SK-N-SH treated with all-trans-retinoic acid at 6 μM for 48 hours (cell line): Measurements from ENCODE around the gene M1AP.

ENCODE experiments used
- ATAC-seq: fragments of 200-7000 bp; cut with Tn5 transposase; 3 replicates; pipeline ENCODE4 v1.9.1; 2020; ENCODE audit warnings: mild to moderate bottlenecking, moderate library complexity
- BACH2 ChIP-seq: fragments of 250-450 bp; sonication (Bioruptor Pico); IDR thresholded peaks from 2 replicates; pipeline ENCODE4 v1.9.0; 2021; ENCODE audit warnings: mild to moderate bottlenecking, borderline replicate concordance
- CREB5 ChIP-seq: fragments of 250-450 bp; sonication (Bioruptor Pico); IDR thresholded peaks from 2 replicates; pipeline ENCODE4 v1.5.1; 2020; ENCODE audit warnings: low read depth, mild to moderate bottlenecking, moderate library complexity
- CSRNP3 ChIP-seq: fragments of 250-450 bp; sonication (Bioruptor Pico); IDR thresholded peaks from 2 replicates; pipeline ENCODE4 v1.5.1; 2021; ENCODE audit warnings: mild to moderate bottlenecking, moderate library complexity
- ESRRG ChIP-seq: fragments of 250-450 bp; sonication (Bioruptor Pico); IDR thresholded peaks from 2 replicates; pipeline ENCODE4 v1.6.1; 2021; ENCODE audit warnings: mild to moderate bottlenecking
- GLIS3 ChIP-seq: fragments of 250-450 bp; sonication (Bioruptor Pico); IDR thresholded peaks from 2 replicates; pipeline ENCODE4 v1.5.0; 2020; ENCODE audit warnings: mild to moderate bottlenecking, moderate library complexity
- ISL1 ChIP-seq: fragments of 250-450 bp; sonication (Bioruptor Pico); IDR thresholded peaks from 2 replicates; pipeline ENCODE4 v2.1.2; 2022; ENCODE audit warnings: mild to moderate bottlenecking, moderate library complexity
- OSR1 ChIP-seq: fragments of 250-450 bp; sonication (Bioruptor Pico); IDR thresholded peaks from 2 replicates; pipeline ENCODE4 v1.8.0; 2022; ENCODE audit warnings: moderate library complexity, mild to moderate bottlenecking, inconsistent platforms
- PATZ1 ChIP-seq: fragments of 250-450 bp; sonication (Bioruptor Pico); IDR thresholded peaks from 2 replicates; pipeline ENCODE4 v1.8.0; 2020; ENCODE audit warnings: mild to moderate bottlenecking, moderate library complexity, borderline replicate concordance
- POU6F1 ChIP-seq: fragments of 250-450 bp; sonication (Bioruptor Pico); IDR thresholded peaks from 2 replicates; pipeline ENCODE4 v1.8.0; 2021; ENCODE audit warnings: low read depth, mild to moderate bottlenecking, moderate library complexity, borderline replicate concordance
- PPARA ChIP-seq: fragments of 250-450 bp; sonication (Bioruptor Pico); IDR thresholded peaks from 2 replicates; pipeline ENCODE4 v1.5.0; 2020; ENCODE audit warnings: mild to moderate bottlenecking, borderline replicate concordance
- RARB ChIP-seq: fragments of 250-450 bp; sonication (Bioruptor Pico); IDR thresholded peaks from 2 replicates; pipeline ENCODE4 v1.8.0; 2021; ENCODE audit warnings: mild to moderate bottlenecking, moderate library complexity
- SNAI2 ChIP-seq: fragments of 250-450 bp; sonication (Bioruptor Pico); IDR thresholded peaks from 2 replicates; pipeline ENCODE4 v1.5.0; 2020; ENCODE audit warnings: mild to moderate bottlenecking, moderate library complexity
- TCF4 ChIP-seq: fragments of 250-450 bp; sonication (Bioruptor Pico); IDR thresholded peaks from 2 replicates; pipeline ENCODE4 v1.8.0; 2021; ENCODE audit warnings: mild to moderate bottlenecking, moderate library complexity, borderline replicate concordance
- TOX ChIP-seq: fragments of 250-450 bp; sonication (Bioruptor Pico); IDR thresholded peaks from 2 replicates; pipeline ENCODE4 v1.8.0; 2021; ENCODE audit warnings: mild to moderate bottlenecking, moderate library complexity, borderline replicate concordance
- TSHZ2 ChIP-seq: fragments of 250-450 bp; sonication (Bioruptor Pico); IDR thresholded peaks from 2 replicates; pipeline ENCODE4 v1.5.0; 2020; ENCODE audit warnings: mild to moderate bottlenecking, moderate library complexity
- ZC3H10 ChIP-seq: fragments of 250-450 bp; sonication (Bioruptor Pico); IDR thresholded peaks from 2 replicates; pipeline ENCODE4 v1.5.1; 2021; ENCODE audit warnings: mild to moderate bottlenecking, moderate library complexity
- ZFP3 ChIP-seq: fragments of 250-450 bp; sonication (Bioruptor Pico); IDR thresholded peaks from 2 replicates; pipeline ENCODE4 v1.5.0; 2020; ENCODE audit warnings: mild to moderate bottlenecking, moderate library complexity
- ZNF565 ChIP-seq: fragments of 450-650 bp; formaldehyde crosslinking; conservative IDR thresholded peaks from 2 replicates; pipeline ENCODE4 v1.5.0; 2020; ENCODE audit warnings: low read depth, mild to moderate bottlenecking, moderate library complexity
- ZNF70 ChIP-seq: fragments of 450-650 bp; formaldehyde crosslinking; IDR thresholded peaks from 2 replicates; pipeline ENCODE4 v1.5.0; 2020; ENCODE audit warnings: mild to moderate bottlenecking, moderate library complexity
- ZNF8 ChIP-seq: fragments of 450-650 bp; formaldehyde crosslinking; IDR thresholded peaks from 2 replicates; pipeline ENCODE4 v1.5.0; 2020; ENCODE audit warnings: mild to moderate bottlenecking, moderate library complexity

Gene M1AP

GRCh38 chr2:74646834-74647482, 1.2 kb downstream of the M1AP start:
- no peak; the same call in 2 of the 3 replicates for ATAC-seq
- TF ChIP-seq SNAI2 (CRISPR knock-in tag) (no peak), PATZ1 (CRISPR knock-in tag) (no peak), BACH2 (CRISPR knock-in tag) (no peak), TSHZ2 (CRISPR knock-in tag) (no peak), ESRRG (CRISPR knock-in tag) (no peak), ZFP3 (CRISPR knock-in tag) (no peak), CREB5 (CRISPR knock-in tag) (no peak), ZNF8 (no peak)

GRCh38 chr2:74646201-74646600, 1.9 kb downstream of the M1AP start:
- TF ChIP-seq TOX (CRISPR knock-in tag) (no peak), SNAI2 (CRISPR knock-in tag) (no peak), ZNF8 (no peak)
- ATAC-seq, result peak; percentile 46; the same call in 2 of the 3 replicates

- TF ChIP-seq TCF4 (CRISPR knock-in tag) (no peak), ISL1 (no peak), ZC3H10 (CRISPR knock-in tag) (no peak), TSHZ2 (CRISPR knock-in tag) (no peak), BACH2 (CRISPR knock-in tag) (no peak), GLIS3 (CRISPR knock-in tag) (no peak), CREB5 (CRISPR knock-in tag) (no peak), ZNF8 (no peak), SNAI2 (CRISPR knock-in tag) (no peak), ZNF70 (CRISPR knock-in tag) (no peak), POU6F1 (CRISPR knock-in tag) (no peak), ZNF565 (CRISPR knock-in tag) (no peak), OSR1 (CRISPR knock-in tag) (no peak), ESRRG (CRISPR knock-in tag) (no peak), CSRNP3 (CRISPR knock-in tag) (no peak), TOX (CRISPR knock-in tag) (no peak), RARB (CRISPR knock-in tag) (no peak), PPARA (CRISPR knock-in tag) (no peak), ZFP3 (CRISPR knock-in tag) (no peak)
- ATAC-seq, result no peak
These were observed 2.8 kb downstream of the M1AP start for GRCh38 chr2:74645344-74645743.
